ENCODE results near the gene TCF7L2. TPM values are rescaled to one million over a fixed set of nuclear protein-coding genes. Genes with fewer than 3 reads are reported as not detected.

TCF7L2 gene
- total RNA-seq, 2 experiments from 2014 or later = 1.3 to 8.5 TPM

GRCh38 chr10:113111260-113111659, 161.2 kb downstream of the TCF7L2 start:
- CTCF ChIA-PET (ENCODE audit: unreplicated experiment) = no interaction called here
- Histone ChIP-seq H3K9me2 (ENCODE audit: insufficient read depth, low read length) (no peaks in the 10 kb centered on the region), H3K4me1 (ENCODE audit: insufficient read depth, low read length, poor library complexity, severe bottlenecking) (no peaks in the 10 kb centered on the region), H3K27ac (ENCODE audit: low read depth, low read length, poor library complexity, severe bottlenecking) (no peak overlapping the region), H3K4me2 (ENCODE audit: low read length) (no peak overlapping the region), H2AFZ (ENCODE audit: low read length) (no peak overlapping the region), H4K20me1 (ENCODE audit: insufficient read depth, low read length) (no peaks in the 10 kb centered on the region), H3K36me3 (ENCODE audit: insufficient read depth, low read length) (no peaks in the 10 kb centered on the region), H3K9me3 (ENCODE audit: low read length) (no peaks in the 10 kb centered on the region), H3K4me3 (ENCODE audit: low read depth, low read length, poor library complexity, severe bottlenecking) (no peak overlapping the region), H3K79me2 (ENCODE audit: insufficient read depth, low read depth, low read length) (no peaks in the 10 kb centered on the region)
- DNase-seq (ENCODE audit: low spot score) = no peak
- BruUV-seq (replicated peaks) = no TSS peak
- POLR2A ChIA-PET = interaction anchor here (0.5 to 0.6 kb wide), 2 partner anchors 162 to 333 kb away, joined by 3 read pairs; no protein-coding TSS in a partner anchor
- intact Hi-C loops (cut with micrococcal nuclease; ENCODE audit: unreplicated experiment) = no loop called here
- TF ChIP-seq CTCF (conservative IDR thresholded peaks at IDR 0.05; ENCODE audit: low read length) (no peak), EZH2phosphoT487 (IDR thresholded peaks at IDR 0.05; ENCODE audit: borderline replicate concordance, low read depth, low read length) (no peak)

DNA sequence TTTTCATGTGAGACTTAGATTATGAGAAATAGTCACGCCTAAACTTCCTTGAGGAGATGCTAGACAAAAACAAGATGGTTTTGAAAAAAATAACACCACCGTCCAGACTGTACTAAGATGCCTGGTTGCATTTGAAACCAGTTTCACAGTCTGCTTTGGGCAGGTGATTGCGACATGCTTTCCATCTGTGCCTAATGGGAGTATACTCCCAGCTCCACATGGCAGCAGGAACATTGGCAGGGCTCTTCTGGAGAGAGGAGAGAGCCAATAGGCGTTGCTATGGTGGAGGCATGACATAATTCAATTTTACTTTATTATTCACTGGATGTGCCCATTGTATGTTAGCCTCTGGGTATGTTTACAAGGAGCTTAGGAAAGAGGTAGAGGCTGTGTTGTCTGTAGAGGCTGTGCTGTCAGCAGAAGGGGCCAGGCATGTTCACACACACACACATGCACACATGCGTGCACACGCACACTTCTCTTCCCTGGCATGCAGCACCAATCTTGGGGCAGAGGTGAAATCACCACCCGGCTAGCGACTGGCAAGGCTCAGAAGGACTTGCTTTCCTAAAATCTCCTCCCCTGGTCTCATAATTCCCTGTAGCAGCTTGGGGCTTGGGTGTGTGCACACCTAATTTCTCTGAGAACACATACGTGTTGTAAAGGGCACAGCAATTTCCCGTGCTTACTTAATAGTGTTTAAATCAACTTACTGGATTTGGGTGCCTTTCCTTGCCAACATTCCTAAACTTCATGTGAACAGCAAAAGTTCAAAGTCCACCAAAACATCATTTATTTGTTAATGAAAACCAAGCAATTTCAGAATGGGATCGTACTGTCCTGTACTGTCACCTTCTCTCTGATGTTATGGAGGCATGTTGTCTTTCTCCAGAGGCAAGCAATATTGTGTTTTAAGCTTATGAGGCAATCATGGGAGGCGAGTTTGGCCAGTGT, 162.1 kb downstream of the TCF7L2 start:
- H3K79me2 ChIP-seq (ENCODE audit: insufficient read depth, low read depth, low read length) = no peaks in the 10 kb centered on the region
- CTCF ChIA-PET (ENCODE audit: unreplicated experiment) = no interaction called here
- H3K4me3 ChIP-seq (ENCODE audit: low read depth, low read length, poor library complexity, severe bottlenecking) = no peak overlapping the region
- H3K36me3 ChIP-seq (ENCODE audit: insufficient read depth, low read length) = no peaks in the 10 kb centered on the region
- no peaks in the 10 kb centered on the region for H3K9me2 ChIP-seq (ENCODE audit: insufficient read depth, low read length)
- H3K9me3 ChIP-seq (ENCODE audit: low read length) = no peaks in the 10 kb centered on the region
- no peaks in the 10 kb centered on the region for H4K20me1 ChIP-seq (ENCODE audit: insufficient read depth, low read length)
- no peak overlapping the region for H2AFZ ChIP-seq (ENCODE audit: low read length)
- BruUV-seq (replicated peaks) = no TSS peak
- intact Hi-C loops (cut with micrococcal nuclease; ENCODE audit: unreplicated experiment) = no loop called here
- H3K4me2 ChIP-seq (ENCODE audit: low read length) = no peak overlapping the region
- no peaks in the 10 kb centered on the region for H3K4me1 ChIP-seq (ENCODE audit: insufficient read depth, low read length, poor library complexity, severe bottlenecking)
- TF ChIP-seq CTCF (conservative IDR thresholded peaks at IDR 0.05; ENCODE audit: low read length) (no peak), EZH2phosphoT487 (IDR thresholded peaks at IDR 0.05; ENCODE audit: borderline replicate concordance, low read depth, low read length) (no peak)
- no peak for DNase-seq (ENCODE audit: low spot score)
- POLR2A ChIA-PET = no interaction called here
- H3K27ac ChIP-seq (ENCODE audit: low read depth, low read length, poor library complexity, severe bottlenecking) = no peak overlapping the region

DNA sequence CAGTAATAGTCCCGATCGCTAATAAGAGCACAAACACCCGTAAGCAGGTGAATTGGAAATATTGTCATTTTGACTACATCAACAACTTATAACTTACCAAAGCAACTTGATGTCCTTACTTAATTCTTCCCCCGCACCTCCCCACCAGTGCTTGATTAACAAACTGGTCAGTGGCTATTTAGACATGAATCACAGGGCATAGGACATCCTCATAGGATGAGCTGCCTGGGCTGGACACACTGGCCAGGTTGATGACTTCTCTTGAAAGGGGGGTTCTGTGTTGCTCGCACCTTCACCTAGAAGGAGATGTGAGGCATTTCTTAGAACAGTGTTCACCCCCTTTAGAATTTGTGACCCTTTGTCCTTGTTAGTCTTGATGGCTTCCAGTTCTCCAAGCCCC, 163.2 kb downstream of the TCF7L2 start:
- H3K79me2 ChIP-seq (ENCODE audit: insufficient read depth, low read depth, low read length) = no peaks in the 10 kb centered on the region
- BruUV-seq (replicated peaks) = no TSS peak
- TF ChIP-seq CTCF (conservative IDR thresholded peaks at IDR 0.05; ENCODE audit: low read length) (no peak), EZH2phosphoT487 (IDR thresholded peaks at IDR 0.05; ENCODE audit: borderline replicate concordance, low read depth, low read length) (no peak)
- no peak overlapping the region for H2AFZ ChIP-seq (ENCODE audit: low read length)
- no peaks in the 10 kb centered on the region for H3K9me3 ChIP-seq (ENCODE audit: low read length)
- no peak overlapping the region for H3K27ac ChIP-seq (ENCODE audit: low read depth, low read length, poor library complexity, severe bottlenecking)
- CTCF ChIA-PET (ENCODE audit: unreplicated experiment) = no interaction called here
- H3K4me3 ChIP-seq (ENCODE audit: low read depth, low read length, poor library complexity, severe bottlenecking) = no peak overlapping the region
- H3K36me3 ChIP-seq (ENCODE audit: insufficient read depth, low read length) = no peaks in the 10 kb centered on the region
- POLR2A ChIA-PET = no interaction called here
- H3K4me1 ChIP-seq (ENCODE audit: insufficient read depth, low read length, poor library complexity, severe bottlenecking) = no peaks in the 10 kb centered on the region
- no peak for DNase-seq (ENCODE audit: low spot score)
- no peak overlapping the region for H3K4me2 ChIP-seq (ENCODE audit: low read length)
- no peaks in the 10 kb centered on the region for H4K20me1 ChIP-seq (ENCODE audit: insufficient read depth, low read length)
- H3K9me2 ChIP-seq (ENCODE audit: insufficient read depth, low read length) = no peaks in the 10 kb centered on the region
- intact Hi-C loops (cut with micrococcal nuclease; ENCODE audit: unreplicated experiment) = no loop called here
